ENCODE results near the gene ADAMTS12. TPM values are rescaled to one million over a fixed set of nuclear protein-coding genes. Genes with fewer than 3 reads are reported as not detected.

ADAMTS12 gene
- total RNA-seq, 2 experiments from 2014 or later: not detected

- POLR2A ChIA-PET: no interaction called here
- ATAC-seq (no peak), DNase-seq (no peak)
- peaks cover 7% of the 10 kb centered on the region for H3K4me1 Mint-ChIP-seq (ENCODE audit: low read depth)
- no peaks in the 10 kb centered on the region for H3K36me3 Mint-ChIP-seq (ENCODE audit: low read depth)
- no peaks in the 10 kb centered on the region for H3K9me3 Mint-ChIP-seq (ENCODE audit: insufficient read depth)
- CTCF ChIA-PET: no interaction called here
- H3K27ac Mint-ChIP-seq: no peak overlapping the region
- H3K27me3 Mint-ChIP-seq (ENCODE audit: low read depth): peaks cover 18% of the 10 kb centered on the region
- no peak overlapping the region for H3K4me3 Mint-ChIP-seq
These were observed 125.8 kb downstream of the ADAMTS12 start for GRCh38 chr5:33766023-33766422.

- ChIA-PET CTCF (interaction anchor here (0.9 kb wide), 1 partner anchor 176 kb away, joined by 3 read pairs; no protein-coding TSS in a partner anchor), POLR2A (no interaction called here)
- H3K36me3 Mint-ChIP-seq (ENCODE audit: low read depth): no peaks in the 10 kb centered on the region
- no peak overlapping the region for H3K27ac Mint-ChIP-seq
- DNase-seq (no peak), ATAC-seq (no peak)
- H3K4me1 Mint-ChIP-seq (ENCODE audit: low read depth): peaks cover 7% of the 10 kb centered on the region
- peaks cover 18% of the 10 kb centered on the region for H3K27me3 Mint-ChIP-seq (ENCODE audit: low read depth)
- H3K9me3 Mint-ChIP-seq (ENCODE audit: insufficient read depth): no peaks in the 10 kb centered on the region
- no peak overlapping the region for H3K4me3 Mint-ChIP-seq
These were observed 127.0 kb downstream of the ADAMTS12 start for GRCh38 chr5:33764786-33765185.

DNA sequence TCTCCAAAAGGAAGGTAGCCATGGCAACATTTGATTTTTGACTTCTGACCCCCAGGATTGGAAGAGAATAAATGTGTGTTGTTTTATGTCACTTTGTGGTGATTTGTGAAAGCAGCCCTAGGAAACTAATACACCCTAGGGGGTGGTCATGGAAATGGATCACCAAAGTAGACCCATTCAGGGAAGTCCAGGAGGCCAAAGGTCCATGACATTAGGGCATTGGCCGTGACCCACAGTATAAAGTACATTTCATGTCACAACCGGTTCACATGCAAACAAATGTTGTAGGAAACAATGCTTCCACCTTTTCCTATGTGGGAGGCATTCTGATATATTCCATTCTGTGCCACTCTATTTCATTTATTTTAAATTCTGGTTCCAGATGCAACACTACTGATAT lies 128.4 kb downstream of the ADAMTS12 start:
- DNase-seq: no peak
- ChIA-PET CTCF (no interaction called here), POLR2A (no interaction called here)
- Mint-ChIP-seq H3K9me3 (ENCODE audit: insufficient read depth) (no peaks in the 10 kb centered on the region), H3K27ac (no peak overlapping the region), H3K4me1 (ENCODE audit: low read depth) (peaks cover 9% of the 10 kb centered on the region), H3K36me3 (ENCODE audit: low read depth) (no peaks in the 10 kb centered on the region), H3K27me3 (ENCODE audit: low read depth) (peaks cover 10% of the 10 kb centered on the region), H3K4me3 (no peak overlapping the region)
- no peak for ATAC-seq

GRCh38 chr5:33762859-33763258 lies 128.9 kb downstream of the ADAMTS12 start:
- DNase-seq: no peak
- Mint-ChIP-seq H3K27ac (no peak overlapping the region), H3K9me3 (ENCODE audit: insufficient read depth) (no peaks in the 10 kb centered on the region), H3K4me3 (no peak overlapping the region), H3K36me3 (ENCODE audit: low read depth) (no peaks in the 10 kb centered on the region), H3K27me3 (ENCODE audit: low read depth) (peaks cover 10% of the 10 kb centered on the region), H3K4me1 (ENCODE audit: low read depth) (peaks cover 12% of the 10 kb centered on the region)
- CTCF ChIA-PET: interaction anchor here (0.7 kb wide), 1 partner anchor 9 kb away, joined by 3 read pairs; no protein-coding TSS in a partner anchor
- no peak for ATAC-seq
- POLR2A ChIA-PET: no interaction called here

DNA sequence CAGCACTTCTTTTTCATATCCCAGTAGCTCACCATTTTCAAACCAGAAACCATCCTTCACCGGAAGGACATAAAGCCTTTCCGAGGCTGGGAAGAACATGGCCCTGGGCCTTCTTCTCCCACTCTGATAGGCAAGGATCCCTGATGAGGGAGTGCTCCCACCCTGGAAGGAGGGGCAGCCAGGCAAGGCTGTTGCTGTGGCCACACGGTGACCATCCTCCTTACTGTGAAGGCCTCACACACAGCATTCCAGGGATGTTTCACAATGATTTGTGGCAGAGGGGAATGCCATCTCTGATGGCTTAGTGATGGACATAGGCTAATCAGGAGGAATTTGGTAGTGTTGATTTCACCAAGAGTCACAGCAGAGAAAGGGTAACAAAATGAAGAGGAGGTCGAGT lies 130.7 kb downstream of the ADAMTS12 start:
- H3K9me3 Mint-ChIP-seq (ENCODE audit: insufficient read depth): no peaks in the 10 kb centered on the region
- no peak for DNase-seq
- no peaks in the 10 kb centered on the region for H3K36me3 Mint-ChIP-seq (ENCODE audit: low read depth)
- H3K27me3 Mint-ChIP-seq (ENCODE audit: low read depth): peaks cover 3% of the 10 kb centered on the region
- ChIA-PET POLR2A (no interaction called here), CTCF (interaction anchor here (0.9 kb wide), 1 partner anchor 19 kb away, joined by 3 read pairs; no protein-coding TSS in a partner anchor)
- H3K4me3 Mint-ChIP-seq: no peak overlapping the region
- no peak for ATAC-seq
- peaks cover 12% of the 10 kb centered on the region for H3K4me1 Mint-ChIP-seq (ENCODE audit: low read depth)
- no peak overlapping the region for H3K27ac Mint-ChIP-seq

GRCh38 chr5:33758737-33759136 lies 133.1 kb downstream of the ADAMTS12 start:
- Mint-ChIP-seq H3K4me3 (no peak overlapping the region), H3K9me3 (ENCODE audit: insufficient read depth) (no peaks in the 10 kb centered on the region), H3K4me1 (ENCODE audit: low read depth) (peaks cover 12% of the 10 kb centered on the region), H3K36me3 (ENCODE audit: low read depth) (no peaks in the 10 kb centered on the region), H3K27ac (no peak overlapping the region), H3K27me3 (ENCODE audit: low read depth) (no peaks in the 10 kb centered on the region)
- no peak for DNase-seq
- ATAC-seq: no peak
- CTCF ChIA-PET: no interaction called here
- POLR2A ChIA-PET: no interaction called here

DNA sequence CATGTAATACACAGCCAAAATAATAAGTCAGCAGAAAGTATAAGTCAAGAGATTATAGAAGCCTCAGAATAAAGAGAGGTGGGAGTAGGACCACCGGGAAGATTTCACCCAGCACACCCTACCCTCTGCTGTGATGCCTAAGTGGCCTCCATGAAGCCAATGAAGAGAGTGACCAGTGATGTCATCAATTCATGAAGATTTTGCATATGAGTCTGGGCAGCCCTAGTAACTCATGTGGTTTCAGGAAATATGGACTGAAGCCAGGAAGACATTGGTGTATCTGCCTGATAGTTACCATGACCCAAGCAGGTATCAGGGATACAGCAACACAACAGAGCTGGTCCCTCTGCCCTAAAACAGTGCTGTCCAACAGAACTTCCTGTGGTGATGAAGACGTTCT lies 135.3 kb downstream of the ADAMTS12 start:
- ATAC-seq (no peak), DNase-seq (no peak)
- H3K4me1 Mint-ChIP-seq (ENCODE audit: low read depth): peaks cover 5% of the 10 kb centered on the region
- ChIA-PET POLR2A (no interaction called here), CTCF (no interaction called here)
- H3K36me3 Mint-ChIP-seq (ENCODE audit: low read depth): no peaks in the 10 kb centered on the region
- no peak overlapping the region for H3K27ac Mint-ChIP-seq
- H3K4me3 Mint-ChIP-seq: no peak overlapping the region
- H3K9me3 Mint-ChIP-seq (ENCODE audit: insufficient read depth): no peaks in the 10 kb centered on the region
- no peaks in the 10 kb centered on the region for H3K27me3 Mint-ChIP-seq (ENCODE audit: low read depth)

DNA sequence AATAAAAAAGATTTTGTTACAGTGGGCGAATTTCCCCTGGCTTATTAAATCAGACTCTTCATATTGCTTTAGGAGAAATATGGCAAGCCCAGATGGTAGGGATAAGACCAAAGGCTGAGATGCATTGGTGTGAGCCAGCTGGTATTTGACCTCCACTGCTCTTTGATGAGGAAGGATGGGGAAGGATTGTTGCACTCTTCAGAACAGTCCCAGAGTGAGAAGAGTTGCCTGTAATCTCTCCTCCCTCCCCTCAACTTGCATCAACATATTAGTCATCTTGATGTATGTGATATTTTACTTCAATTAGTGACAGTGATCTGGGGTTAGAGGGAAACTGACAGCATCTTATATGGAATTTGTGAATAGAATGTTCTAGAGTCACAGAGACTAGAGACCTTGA lies 136.6 kb downstream of the ADAMTS12 start:
- DNase-seq (no peak), ATAC-seq (no peak)
- ChIA-PET POLR2A (no interaction called here), CTCF (no interaction called here)
- Mint-ChIP-seq H3K9me3 (ENCODE audit: insufficient read depth) (no peaks in the 10 kb centered on the region), H3K36me3 (ENCODE audit: low read depth) (no peaks in the 10 kb centered on the region), H3K27me3 (ENCODE audit: low read depth) (no peaks in the 10 kb centered on the region), H3K27ac (no peak overlapping the region), H3K4me1 (ENCODE audit: low read depth) (peaks cover 5% of the 10 kb centered on the region), H3K4me3 (no peak overlapping the region)

GRCh38 chr5:33753704-33754103 lies 138.1 kb downstream of the ADAMTS12 start:
- no peak overlapping the region for H3K27ac Mint-ChIP-seq
- no peak overlapping the region for H3K4me3 Mint-ChIP-seq
- DNase-seq (no peak), ATAC-seq (no peak)
- ChIA-PET POLR2A (no interaction called here), CTCF (interaction anchor here (1.1 kb wide), 1 partner anchor 9 kb away, joined by 3 read pairs; no protein-coding TSS in a partner anchor)
- no peaks in the 10 kb centered on the region for H3K36me3 Mint-ChIP-seq (ENCODE audit: low read depth)
- peaks cover 5% of the 10 kb centered on the region for H3K4me1 Mint-ChIP-seq (ENCODE audit: low read depth)
- no peaks in the 10 kb centered on the region for H3K9me3 Mint-ChIP-seq (ENCODE audit: insufficient read depth)
- peaks cover 2% of the 10 kb centered on the region for H3K27me3 Mint-ChIP-seq (ENCODE audit: low read depth)

DNA sequence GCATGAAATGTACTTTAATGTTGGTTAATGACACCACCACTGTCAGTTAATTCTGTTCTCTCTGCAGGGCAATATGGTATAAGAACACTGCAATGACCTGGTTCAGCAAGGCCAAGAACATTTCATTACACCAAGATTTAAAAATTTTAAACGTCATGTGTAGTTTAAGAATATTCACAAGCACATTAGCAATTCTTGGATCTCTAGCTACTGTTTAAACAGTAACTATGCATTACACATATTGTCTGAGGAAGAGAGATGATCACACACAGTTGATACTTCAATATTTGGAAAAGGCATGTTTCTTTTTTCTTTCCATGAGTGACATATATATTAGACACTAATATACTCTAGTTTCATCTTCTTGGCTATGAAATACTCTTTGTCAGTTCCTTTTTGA lies 143.0 kb downstream of the ADAMTS12 start:
- H3K27me3 Mint-ChIP-seq (ENCODE audit: low read depth): peaks cover 2% of the 10 kb centered on the region
- H3K4me3 Mint-ChIP-seq: no peak overlapping the region
- no peaks in the 10 kb centered on the region for H3K36me3 Mint-ChIP-seq (ENCODE audit: low read depth)
- DNase-seq: no peak
- no peak for ATAC-seq
- ChIA-PET POLR2A (no interaction called here), CTCF (no interaction called here)
- no peak overlapping the region for H3K27ac Mint-ChIP-seq
- no peaks in the 10 kb centered on the region for H3K9me3 Mint-ChIP-seq (ENCODE audit: insufficient read depth)
- H3K4me1 Mint-ChIP-seq (ENCODE audit: low read depth): no peaks in the 10 kb centered on the region

- Mint-ChIP-seq H3K9me3 (ENCODE audit: insufficient read depth) (no peaks in the 10 kb centered on the region), H3K36me3 (ENCODE audit: low read depth) (no peaks in the 10 kb centered on the region), H3K27me3 (ENCODE audit: low read depth) (peaks cover 2% of the 10 kb centered on the region), H3K4me3 (no peak overlapping the region), H3K4me1 (ENCODE audit: low read depth) (no peaks in the 10 kb centered on the region), H3K27ac (no peak overlapping the region)
- CTCF ChIA-PET: no interaction called here
- POLR2A ChIA-PET: no interaction called here
- DNase-seq (no peak), ATAC-seq (no peak)
These were observed 146.6 kb downstream of the ADAMTS12 start for GRCh38 chr5:33745101-33745770.

- H3K27me3 Mint-ChIP-seq (ENCODE audit: low read depth): no peaks in the 10 kb centered on the region
- ChIA-PET CTCF (no interaction called here), POLR2A (no interaction called here)
- H3K36me3 Mint-ChIP-seq (ENCODE audit: low read depth): no peaks in the 10 kb centered on the region
- no peak overlapping the region for H3K27ac Mint-ChIP-seq
- no peak for DNase-seq
- H3K9me3 Mint-ChIP-seq (ENCODE audit: insufficient read depth): no peaks in the 10 kb centered on the region
- no peak for ATAC-seq
- H3K4me1 Mint-ChIP-seq (ENCODE audit: low read depth): no peaks in the 10 kb centered on the region
- H3K4me3 Mint-ChIP-seq: no peak overlapping the region
These were observed 148.7 kb downstream of the ADAMTS12 start for GRCh38 chr5:33743099-33743498.

DNA sequence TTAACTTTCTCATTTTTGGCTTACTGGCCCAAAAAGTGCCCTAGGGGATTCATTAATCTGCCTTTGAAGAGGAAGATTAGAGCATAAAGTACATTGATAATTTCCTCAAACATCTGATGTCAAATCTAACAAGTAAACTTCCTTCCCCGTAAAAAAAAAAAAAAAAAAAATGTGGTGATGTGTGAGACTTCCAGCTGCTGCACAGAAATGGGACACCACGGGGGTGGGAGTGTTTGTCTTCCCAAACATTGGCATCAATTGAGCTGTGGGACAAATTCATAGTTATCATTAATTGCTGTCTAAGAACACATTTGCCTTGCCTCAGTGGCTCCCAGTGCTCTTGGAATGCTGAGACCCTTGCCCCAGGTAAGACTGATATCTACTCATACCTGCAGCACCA lies 149.6 kb downstream of the ADAMTS12 start:
- no peak overlapping the region for H3K27ac Mint-ChIP-seq
- ATAC-seq (no peak), DNase-seq (no peak)
- no peaks in the 10 kb centered on the region for H3K4me1 Mint-ChIP-seq (ENCODE audit: low read depth)
- peaks cover under 1% of the 10 kb centered on the region for H3K27me3 Mint-ChIP-seq (ENCODE audit: low read depth)
- H3K36me3 Mint-ChIP-seq (ENCODE audit: low read depth): no peaks in the 10 kb centered on the region
- CTCF ChIA-PET: no interaction called here
- H3K9me3 Mint-ChIP-seq (ENCODE audit: insufficient read depth): no peaks in the 10 kb centered on the region
- H3K4me3 Mint-ChIP-seq: no peak overlapping the region
- POLR2A ChIA-PET: no interaction called here
